HG03060 (cell line): ENCODE measurements around the gene CMIP.

Source experiments
- ATAC-seq: cut with Tn5 transposase; IDR thresholded peaks from one replicate; pipeline ENCODE4 v1.9.1; 2021; ENCODE audit warnings: low read depth, moderate number of reproducible peaks; ENCODE audit not compliant: unreplicated experiment

CMIP gene

GRCh38 chr16:81544700-81545271 is 100.2 kb downstream of the CMIP start:
- ATAC-seq: no peak

GRCh38 chr16:81545470-81546250 is 101.1 kb downstream of the CMIP start:
- no peak for ATAC-seq

GRCh38 chr16:81546781-81547180 is 102.2 kb downstream of the CMIP start:
- ATAC-seq: no peak

GRCh38 chr16:81547194-81547938 is 102.8 kb downstream of the CMIP start:
- ATAC-seq: no peak

- ATAC-seq: no peak
Observed at GRCh38 chr16:81547939-81548216, 103.3 kb downstream of the CMIP start.

GRCh38 chr16:81548551-81548875 is 103.9 kb downstream of the CMIP start:
- ATAC-seq: no peak

GRCh38 chr16:81548876-81549546 is 104.4 kb downstream of the CMIP start:
- no peak for ATAC-seq

- ATAC-seq: no peak
Observed at GRCh38 chr16:81549547-81550431, 105.2 kb downstream of the CMIP start.

GRCh38 chr16:81550432-81550808 is 105.8 kb downstream of the CMIP start:
- no peak for ATAC-seq

GRCh38 chr16:81551151-81551808 is 106.7 kb downstream of the CMIP start:
- no peak for ATAC-seq

- no peak for ATAC-seq
Observed at GRCh38 chr16:81551821-81552304, 107.3 kb downstream of the CMIP start.

GRCh38 chr16:81552743-81553079 is 108.1 kb downstream of the CMIP start:
- ATAC-seq: no peak

- ATAC-seq: no peak
Observed at GRCh38 chr16:81553080-81553813, 108.6 kb downstream of the CMIP start.

GRCh38 chr16:81553814-81554675 is 109.4 kb downstream of the CMIP start:
- no peak for ATAC-seq

GRCh38 chr16:81554979-81555378 is 110.4 kb downstream of the CMIP start:
- ATAC-seq: no peak

- ATAC-seq: no peak
Observed at GRCh38 chr16:81555660-81556059, 111.1 kb downstream of the CMIP start.

- no peak for ATAC-seq
Observed at GRCh38 chr16:81556715-81557284, 112.2 kb downstream of the CMIP start.

- no peak for ATAC-seq
Observed at GRCh38 chr16:81558077-81558443, 113.5 kb downstream of the CMIP start.
